ENCODE measurements around the gene BCL2A1.
"Not testable (repeated sequence)": the region's sequence is repeated elsewhere in the genome, so short reads cannot be mapped to it uniquely, and the experiment has no call there.

Gene BCL2A1

DNA sequence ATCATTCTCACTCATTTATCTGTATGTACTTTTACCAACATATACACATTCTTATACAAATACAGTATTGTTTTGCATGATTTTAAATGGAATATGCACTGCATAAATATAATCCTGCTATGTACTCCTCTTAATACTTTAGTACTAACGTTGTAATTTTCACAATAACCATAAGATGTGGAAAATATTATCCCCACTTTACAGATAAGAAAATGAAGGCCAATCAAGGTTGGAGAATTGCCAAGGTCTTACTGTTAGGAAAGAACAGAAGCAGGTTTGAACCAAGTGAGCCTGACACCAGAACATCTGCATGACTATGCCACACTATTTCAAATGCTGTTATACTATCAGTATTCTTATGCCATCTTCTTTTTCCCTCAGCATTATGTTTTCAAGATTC, 32.9 kb downstream of the BCL2A1 start:
- Histone ChIP-seq H3K4me1 (ENCODE audit: control insufficient read depth, insufficient read depth, low read length) (peaks cover 10% of the 10 kb centered on the region), H3K36me3 (ENCODE audit: control insufficient read depth, insufficient read depth, low read length, severe bottlenecking) (no peaks in the 10 kb centered on the region), H3K9ac (ENCODE audit: low read length) (no peak overlapping the region), H3K9me3 (ENCODE audit: control insufficient read depth, low read length) (no peaks in the 10 kb centered on the region), H3K4me3 (ENCODE audit: low read length) (no peak overlapping the region), H3K27me3 (replicated peaks; ENCODE audit: control insufficient read depth, insufficient read depth, low read length) (no peaks in the 10 kb centered on the region)
- no peak for DNase-seq (ENCODE audit: low read depth)

DNA sequence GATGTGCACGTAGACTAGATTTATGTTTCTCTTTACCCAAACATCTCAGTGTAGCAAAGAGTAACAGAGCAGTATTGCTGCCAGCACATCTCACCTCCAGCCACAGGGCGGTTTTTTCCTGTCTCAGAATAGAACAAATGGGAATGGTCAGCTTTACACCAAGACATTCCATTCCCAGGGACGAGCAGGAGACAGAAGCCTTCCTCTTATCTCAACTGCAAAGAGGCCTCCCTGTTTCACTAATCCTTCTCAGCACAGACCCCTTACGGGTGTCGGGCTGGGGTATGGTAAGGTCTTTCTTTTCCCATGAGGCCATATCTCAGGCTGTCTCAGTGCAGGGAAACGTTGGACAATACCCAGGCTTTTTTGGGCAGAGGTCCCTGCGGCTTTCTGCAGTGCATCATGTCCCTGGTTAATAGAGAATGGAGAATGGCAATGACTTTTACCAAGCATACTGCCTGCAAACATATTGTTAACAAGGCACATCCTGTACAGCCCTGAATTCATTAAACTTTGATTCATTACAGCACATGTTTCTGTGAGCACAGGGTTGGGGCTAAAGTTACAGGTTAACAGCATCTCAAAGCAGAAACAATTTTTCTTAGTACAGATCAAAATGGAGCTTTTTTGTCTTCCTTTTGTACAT, 35.3 kb downstream of the BCL2A1 start:
- peaks cover 12% of the 10 kb centered on the region for H3K4me1 ChIP-seq (ENCODE audit: control insufficient read depth, insufficient read depth, low read length)
- not testable (repeated sequence) for DNase-seq (ENCODE audit: low read depth); H3K36me3 ChIP-seq (ENCODE audit: control insufficient read depth, insufficient read depth, low read length, severe bottlenecking); H3K9ac ChIP-seq (ENCODE audit: low read length); H3K9me3 ChIP-seq (ENCODE audit: control insufficient read depth, low read length); H3K4me3 ChIP-seq (ENCODE audit: low read length); H3K27me3 ChIP-seq (replicated peaks; ENCODE audit: control insufficient read depth, insufficient read depth, low read length)

DNA sequence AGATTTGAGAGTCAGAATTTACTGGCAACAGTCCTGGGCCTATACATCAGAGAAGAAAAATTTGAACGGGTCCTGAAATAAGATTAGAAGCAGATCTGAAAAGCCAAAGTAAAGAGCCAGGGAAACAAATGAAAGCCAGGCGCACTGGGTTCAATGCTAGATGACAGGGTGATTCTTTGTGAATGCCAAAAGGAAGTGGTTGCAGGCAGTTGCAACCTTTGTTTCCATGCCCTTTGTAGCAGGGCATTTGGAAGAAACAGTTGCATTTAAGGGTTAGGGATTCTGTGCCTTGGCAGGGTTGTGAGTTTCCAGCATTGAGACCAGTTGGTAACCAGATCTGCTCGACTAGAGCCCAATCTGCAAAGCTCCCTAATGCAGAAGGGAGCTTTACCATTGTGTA, 37.8 kb downstream of the BCL2A1 start:
- H3K27me3 ChIP-seq (replicated peaks; ENCODE audit: control insufficient read depth, insufficient read depth, low read length): no peaks in the 10 kb centered on the region
- peaks cover 12% of the 10 kb centered on the region for H3K4me1 ChIP-seq (ENCODE audit: control insufficient read depth, insufficient read depth, low read length)
- H3K9ac ChIP-seq (ENCODE audit: low read length): no peak overlapping the region
- H3K4me3 ChIP-seq (ENCODE audit: low read length): no peak overlapping the region
- H3K9me3 ChIP-seq (ENCODE audit: control insufficient read depth, low read length): no peaks in the 10 kb centered on the region
- H3K36me3 ChIP-seq (ENCODE audit: control insufficient read depth, insufficient read depth, low read length, severe bottlenecking): no peaks in the 10 kb centered on the region
- DNase-seq (ENCODE audit: low read depth): no peak

DNA sequence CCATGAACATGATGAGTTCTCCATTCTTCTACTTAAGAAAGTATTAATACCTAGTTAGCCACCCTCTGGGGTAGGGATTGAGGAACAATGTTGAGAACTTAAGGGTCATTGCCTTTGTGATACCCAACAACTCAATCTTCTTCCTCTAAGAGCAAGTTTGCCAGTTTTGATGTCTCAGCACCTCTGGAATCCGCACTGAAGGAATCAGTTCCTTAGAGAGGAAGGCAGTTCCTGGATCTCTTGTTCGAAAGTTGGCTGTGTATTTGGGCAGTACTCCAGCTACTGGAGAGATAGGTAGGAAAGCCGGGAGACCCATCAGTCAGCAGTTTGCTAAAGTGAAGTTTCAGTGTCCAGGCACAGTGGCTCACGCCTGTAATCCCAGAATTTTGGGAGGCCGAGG, 38.5 kb downstream of the BCL2A1 start:
- Histone ChIP-seq H3K4me3 (ENCODE audit: low read length) (no peak overlapping the region), H3K4me1 (ENCODE audit: control insufficient read depth, insufficient read depth, low read length) (peaks cover 12% of the 10 kb centered on the region), H3K27me3 (replicated peaks; ENCODE audit: control insufficient read depth, insufficient read depth, low read length) (no peaks in the 10 kb centered on the region), H3K9me3 (ENCODE audit: control insufficient read depth, low read length) (no peaks in the 10 kb centered on the region), H3K36me3 (ENCODE audit: control insufficient read depth, insufficient read depth, low read length, severe bottlenecking) (no peaks in the 10 kb centered on the region), H3K9ac (ENCODE audit: low read length) (no peak overlapping the region)
- no peak for DNase-seq (ENCODE audit: low read depth)

DNA sequence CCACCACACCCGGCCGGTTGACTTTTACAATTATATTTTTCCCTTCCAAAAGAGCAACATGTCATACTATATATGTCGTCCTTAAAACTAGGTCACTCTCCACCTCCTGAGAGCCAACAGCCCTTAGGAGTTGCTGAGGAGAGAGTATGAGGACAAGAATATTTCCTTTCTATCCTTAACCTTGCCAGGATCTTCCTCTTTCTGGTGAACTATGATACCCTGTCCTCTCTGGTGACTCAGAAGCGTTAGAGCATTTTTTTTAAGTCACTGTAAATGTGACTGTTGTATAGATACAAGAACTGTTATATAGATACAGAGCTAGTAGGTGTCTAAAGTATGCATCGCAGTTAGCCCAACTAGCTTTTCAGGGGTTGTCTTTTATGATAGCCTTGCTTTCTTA, 40.5 kb downstream of the BCL2A1 start:
- no peaks in the 10 kb centered on the region for H3K36me3 ChIP-seq (ENCODE audit: control insufficient read depth, insufficient read depth, low read length, severe bottlenecking)
- no peak for DNase-seq (ENCODE audit: low read depth)
- no peaks in the 10 kb centered on the region for H3K27me3 ChIP-seq (replicated peaks; ENCODE audit: control insufficient read depth, insufficient read depth, low read length)
- H3K4me1 ChIP-seq (ENCODE audit: control insufficient read depth, insufficient read depth, low read length): peaks cover 5% of the 10 kb centered on the region
- no peak overlapping the region for H3K4me3 ChIP-seq (ENCODE audit: low read length)
- no peak overlapping the region for H3K9ac ChIP-seq (ENCODE audit: low read length)
- H3K9me3 ChIP-seq (ENCODE audit: control insufficient read depth, low read length): no peaks in the 10 kb centered on the region

DNA sequence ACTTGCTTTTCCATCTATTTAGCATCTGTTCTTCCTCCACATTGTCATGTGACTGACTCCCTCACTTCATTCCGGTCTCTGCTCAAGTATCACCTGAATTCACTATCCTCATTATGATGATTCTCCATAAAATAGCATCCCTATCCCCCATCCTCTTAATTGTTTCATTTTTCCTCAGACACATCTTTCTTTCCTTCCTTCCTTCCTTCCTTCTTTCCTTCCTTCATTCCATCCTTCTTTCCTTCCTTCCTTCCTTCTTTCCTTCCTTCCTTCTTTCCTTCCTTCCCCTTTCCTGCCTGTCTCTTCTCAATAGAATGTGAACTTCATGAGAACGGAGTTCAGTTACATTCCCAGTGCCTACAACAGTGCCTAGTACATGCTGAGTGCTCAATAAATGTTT, 41.6 kb downstream of the BCL2A1 start:
- H3K36me3 ChIP-seq (ENCODE audit: control insufficient read depth, insufficient read depth, low read length, severe bottlenecking): no peaks in the 10 kb centered on the region
- no peak for DNase-seq (ENCODE audit: low read depth)
- no peaks in the 10 kb centered on the region for H3K9me3 ChIP-seq (ENCODE audit: control insufficient read depth, low read length)
- H3K4me1 ChIP-seq (ENCODE audit: control insufficient read depth, insufficient read depth, low read length): peaks cover 8% of the 10 kb centered on the region
- H3K4me3 ChIP-seq (ENCODE audit: low read length): no peak overlapping the region
- H3K27me3 ChIP-seq (replicated peaks; ENCODE audit: control insufficient read depth, insufficient read depth, low read length): no peaks in the 10 kb centered on the region
- H3K9ac ChIP-seq (ENCODE audit: low read length): no peak overlapping the region

DNA sequence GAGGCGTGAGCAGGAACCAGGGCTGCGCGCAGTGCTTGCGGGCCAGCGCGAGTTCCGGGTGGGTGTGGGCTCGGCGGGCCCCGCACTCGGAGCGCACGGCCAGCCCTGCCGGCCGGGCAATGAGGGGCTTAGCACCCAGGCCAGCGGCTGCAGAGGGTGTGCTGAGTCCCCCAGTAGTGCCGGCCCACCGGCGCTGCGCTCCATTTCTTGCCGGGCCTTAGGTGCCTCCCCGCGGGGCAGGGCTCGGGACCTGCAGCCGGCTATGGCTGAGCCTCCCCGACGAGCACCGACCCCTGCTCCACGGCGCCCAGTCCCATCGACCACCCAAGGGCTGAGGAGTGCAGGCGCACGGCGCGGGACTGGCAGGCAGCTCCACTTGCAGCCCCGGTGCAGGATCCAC, 44.9 kb downstream of the BCL2A1 start:
- H3K9ac ChIP-seq (ENCODE audit: low read length): not testable (repeated sequence)

GRCh38 chr15:79924379-79924778, 46.6 kb downstream of the BCL2A1 start:
- H3K4me1 ChIP-seq (ENCODE audit: control insufficient read depth, insufficient read depth, low read length): peaks cover 9% of the 10 kb centered on the region
- no peak for DNase-seq (ENCODE audit: low read depth)
- peak overlapping the region; percentile 97 for H3K9ac ChIP-seq (ENCODE audit: low read length)
- peak overlapping the region; percentile 96 for H3K4me3 ChIP-seq (ENCODE audit: low read length)
- H3K27me3 ChIP-seq (replicated peaks; ENCODE audit: control insufficient read depth, insufficient read depth, low read length): no peaks in the 10 kb centered on the region
- peaks cover 10% of the 10 kb centered on the region for H3K36me3 ChIP-seq (ENCODE audit: control insufficient read depth, insufficient read depth, low read length, severe bottlenecking)
- H3K9me3 ChIP-seq (ENCODE audit: control insufficient read depth, low read length): peaks cover 19% of the 10 kb centered on the region

More for the DNA sequence above, 44.9 kb downstream of the BCL2A1 start:
- H3K36me3 ChIP-seq (ENCODE audit: control insufficient read depth, insufficient read depth, low read length, severe bottlenecking); H3K27me3 ChIP-seq (replicated peaks; ENCODE audit: control insufficient read depth, insufficient read depth, low read length); H3K4me3 ChIP-seq (ENCODE audit: low read length); H3K9me3 ChIP-seq (ENCODE audit: control insufficient read depth, low read length); DNase-seq (ENCODE audit: low read depth); H3K4me1 ChIP-seq (ENCODE audit: control insufficient read depth, insufficient read depth, low read length): not testable (repeated sequence)

DNA sequence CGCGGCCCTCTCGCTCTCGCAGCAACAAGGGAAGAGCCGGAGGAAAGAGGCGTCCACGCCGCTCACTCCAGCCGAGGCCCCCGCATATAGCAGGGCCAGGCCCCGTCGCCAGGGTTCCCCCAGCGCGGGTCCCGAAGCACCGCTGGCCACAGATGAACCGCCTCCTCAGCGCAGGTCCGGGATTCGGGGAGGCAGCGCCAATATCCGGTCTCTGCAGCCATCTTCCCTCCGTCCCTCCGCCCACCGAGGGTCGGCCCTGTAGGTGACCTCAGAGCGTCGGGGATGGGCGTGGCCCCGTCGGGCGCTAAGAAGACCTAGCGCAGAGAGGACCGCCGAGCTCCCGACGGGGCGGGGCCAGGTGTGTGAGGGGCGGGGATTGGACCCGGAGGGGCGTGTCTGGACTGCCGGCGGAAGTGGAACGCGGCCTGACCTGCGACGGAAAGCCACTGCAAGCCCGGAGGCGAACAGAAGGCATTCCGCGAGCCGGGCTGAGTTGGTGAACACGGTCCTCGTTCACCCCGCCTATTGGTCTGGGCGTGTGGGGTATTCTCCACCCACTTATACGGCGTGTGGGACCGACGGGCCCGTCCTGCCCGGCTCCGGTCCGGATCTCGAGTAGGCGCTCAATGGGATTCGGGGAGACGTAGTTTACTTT, 47.4 kb downstream of the BCL2A1 start:
- Histone ChIP-seq H3K9ac (ENCODE audit: low read length) (peak overlapping the region; percentile 97), H3K4me3 (ENCODE audit: low read length) (peak overlapping the region; percentile 96), H3K9me3 (ENCODE audit: control insufficient read depth, low read length) (peaks cover 26% of the 10 kb centered on the region), H3K4me1 (ENCODE audit: control insufficient read depth, insufficient read depth, low read length) (peaks cover 9% of the 10 kb centered on the region), H3K27me3 (replicated peaks; ENCODE audit: control insufficient read depth, insufficient read depth, low read length) (no peaks in the 10 kb centered on the region), H3K36me3 (ENCODE audit: control insufficient read depth, insufficient read depth, low read length, severe bottlenecking) (peaks cover 11% of the 10 kb centered on the region)
- peak; percentile 94 for DNase-seq (ENCODE audit: low read depth)

GRCh38 chr15:79923079-79923514, 47.9 kb downstream of the BCL2A1 start:
- peaks cover 11% of the 10 kb centered on the region for H3K36me3 ChIP-seq (ENCODE audit: control insufficient read depth, insufficient read depth, low read length, severe bottlenecking)
- H3K9ac ChIP-seq (ENCODE audit: low read length): peak overlapping the region; percentile 97
- DNase-seq (ENCODE audit: low read depth): peak; percentile 79
- peaks cover 9% of the 10 kb centered on the region for H3K4me1 ChIP-seq (ENCODE audit: control insufficient read depth, insufficient read depth, low read length)
- H3K4me3 ChIP-seq (ENCODE audit: low read length): peak overlapping the region; percentile 96
- no peaks in the 10 kb centered on the region for H3K27me3 ChIP-seq (replicated peaks; ENCODE audit: control insufficient read depth, insufficient read depth, low read length)
- peaks cover 30% of the 10 kb centered on the region for H3K9me3 ChIP-seq (ENCODE audit: control insufficient read depth, low read length)

DNA sequence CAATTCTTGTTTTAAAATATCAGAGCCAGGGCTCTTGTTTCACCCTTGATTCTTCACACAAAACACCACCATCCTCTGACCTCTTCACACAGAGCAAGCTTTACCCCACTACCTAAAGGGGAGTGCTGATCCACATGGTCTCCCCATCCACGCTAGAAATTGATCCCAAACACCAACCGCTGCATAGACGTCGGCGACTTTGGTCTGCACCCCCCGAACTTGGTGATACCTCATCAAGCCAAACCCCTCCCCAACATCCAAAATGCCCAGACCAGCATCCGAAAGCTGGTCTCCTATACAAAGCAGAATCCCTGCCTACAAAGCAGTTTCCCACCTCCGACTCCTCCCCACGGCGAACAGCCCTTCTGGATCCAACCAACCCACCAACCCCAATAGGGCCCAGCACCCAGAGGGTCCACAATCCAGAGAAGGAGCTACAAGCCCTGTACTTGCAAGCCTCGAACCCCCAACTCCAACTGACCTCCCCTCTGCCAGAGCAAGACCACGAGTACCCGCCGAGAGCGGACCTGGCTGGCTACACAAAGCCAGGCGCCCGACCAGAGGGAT, 48.4 kb downstream of the BCL2A1 start:
- Histone ChIP-seq H3K4me3 (ENCODE audit: low read length) (peak overlapping the region; percentile 96), H3K9me3 (ENCODE audit: control insufficient read depth, low read length) (peaks cover 35% of the 10 kb centered on the region)

More for the DNA sequence above, 48.4 kb downstream of the BCL2A1 start:
- Histone ChIP-seq H3K27me3 (replicated peaks; ENCODE audit: control insufficient read depth, insufficient read depth, low read length) (no peaks in the 10 kb centered on the region), H3K4me1 (ENCODE audit: control insufficient read depth, insufficient read depth, low read length) (peaks cover 9% of the 10 kb centered on the region), H3K9ac (ENCODE audit: low read length) (peak overlapping the region; percentile 97), H3K36me3 (ENCODE audit: control insufficient read depth, insufficient read depth, low read length, severe bottlenecking) (peaks cover 15% of the 10 kb centered on the region)
- no peak for DNase-seq (ENCODE audit: low read depth)
